H9 (cell line): ENCODE results near the gene CCN5. TPM values are rescaled to one million over a fixed set of nuclear protein-coding genes. Genes with fewer than 3 reads are reported as not detected.

Experiments used
- DNase-seq: peaks from one replicate; pipeline ENCODE4 v3.0.0-alpha.2; 2017
- H2AFZ ChIP-seq: one replicate; pipeline ENCODE4 v1.6.1; 2013; ENCODE audit warnings: mild to moderate bottlenecking, low read length, control low read depth, moderate library complexity
- H2AK5ac ChIP-seq: 2 replicates; pipeline ENCODE4 v1.6.1; 2013; ENCODE audit warnings: low read length, control low read depth, mixed read lengths; ENCODE audit not compliant: insufficient read length
- H2BK120ac ChIP-seq: one replicate; pipeline ENCODE4 v1.6.1; 2013; ENCODE audit warnings: low read depth, mild to moderate bottlenecking, low read length, control low read depth, inconsistent platforms; ENCODE audit not compliant: poor library complexity, severe bottlenecking
- H2BK12ac ChIP-seq: 2 replicates; pipeline ENCODE4 v1.6.1; 2013; ENCODE audit warnings: low read length, control low read depth, mixed read lengths, low read depth; ENCODE audit not compliant: insufficient read length
- H2BK15ac ChIP-seq: 2 replicates; pipeline ENCODE4 v1.6.1; 2013; ENCODE audit warnings: low read depth, low read length, control low read depth
- H2BK20ac ChIP-seq: one replicate; pipeline ENCODE4 v1.6.1; 2013; ENCODE audit warnings: low read depth, mild to moderate bottlenecking, low read length, control low read depth, inconsistent platforms; ENCODE audit not compliant: poor library complexity, severe bottlenecking
- H2BK5ac ChIP-seq: 2 replicates; pipeline ENCODE4 v1.6.1; 2013; ENCODE audit warnings: low read length, control low read depth, mixed read lengths; ENCODE audit not compliant: insufficient read length
- H3K14ac ChIP-seq: 2 replicates; pipeline ENCODE4 v1.6.1; 2013; ENCODE audit warnings: low read length, control low read depth; ENCODE audit not compliant: insufficient read depth
- H3K18ac ChIP-seq: 2 replicates; pipeline ENCODE4 v1.6.1; 2013; ENCODE audit warnings: low read depth, mild to moderate bottlenecking, mixed read lengths, low read length, control low read depth; ENCODE audit not compliant: insufficient read length
- H3K23ac ChIP-seq: 2 replicates; pipeline ENCODE4 v1.6.1; 2013; ENCODE audit warnings: low read length, control low read depth, mixed read lengths, low read depth; ENCODE audit not compliant: insufficient read length
- H3K23me2 ChIP-seq: 2 replicates; pipeline ENCODE4 v1.6.1; 2013; ENCODE audit warnings: low read depth, mild to moderate bottlenecking, mixed read lengths, low read length, control low read depth; ENCODE audit not compliant: insufficient read length, poor library complexity, severe bottlenecking
- H3K27ac ChIP-seq: 2 replicates; pipeline ENCODE4 v1.5.1; 2013; ENCODE audit warnings: low read length, control low read depth, mixed read lengths, low read depth; ENCODE audit not compliant: insufficient read length
- H3K27me3 ChIP-seq: 2 replicates; pipeline ENCODE4 v1.6.1; 2013; ENCODE audit warnings: low read length, control low read depth, inconsistent platforms; ENCODE audit not compliant: insufficient read depth
- H3K4ac ChIP-seq: 2 replicates; pipeline ENCODE4 v1.6.1; 2013; ENCODE audit warnings: low read depth, mild to moderate bottlenecking, control low read depth, inconsistent platforms, low read length, moderate library complexity
- H3K4me1 ChIP-seq: 2 replicates; pipeline ENCODE4 v1.6.1; 2013; ENCODE audit warnings: low read length, control low read depth, inconsistent platforms; ENCODE audit not compliant: insufficient read depth
- H3K4me2 ChIP-seq: 2 replicates; pipeline ENCODE4 v1.6.1; 2013; ENCODE audit warnings: low read length, control low read depth, mixed read lengths; ENCODE audit not compliant: insufficient read length, insufficient read depth
- H3K56ac ChIP-seq: 2 replicates; pipeline ENCODE4 v1.6.1; 2013; ENCODE audit warnings: low read depth, mild to moderate bottlenecking, mixed read lengths, low read length, control low read depth; ENCODE audit not compliant: insufficient read length
- H3K79me1 ChIP-seq: 2 replicates; pipeline ENCODE4 v1.6.1; 2013; ENCODE audit warnings: low read depth, mild to moderate bottlenecking, moderate library complexity, low read length, control low read depth, inconsistent platforms; ENCODE audit not compliant: insufficient read depth, poor library complexity, severe bottlenecking
- H3K79me2 ChIP-seq: 2 replicates; pipeline ENCODE4 v1.6.1; 2013; ENCODE audit warnings: low read length, control low read depth, inconsistent platforms; ENCODE audit not compliant: insufficient read depth
- H3K9ac ChIP-seq: 2 replicates; pipeline ENCODE4 v1.6.1; 2013; ENCODE audit warnings: low read length, control low read depth, mixed read lengths; ENCODE audit not compliant: insufficient read length; ENCODE audit errors: extremely low read depth
- H3K9me3 ChIP-seq: one replicate; pipeline ENCODE4 v1.6.1; 2013; ENCODE audit warnings: low read depth, low read length, inconsistent platforms; ENCODE audit not compliant: control insufficient read depth
- H3T11ph ChIP-seq: one replicate; pipeline ENCODE4 v1.6.1; 2013; ENCODE audit warnings: mild to moderate bottlenecking, low read length, control low read depth, inconsistent platforms
- H4K20me1 ChIP-seq: one replicate; pipeline ENCODE4 v1.6.1; 2013; ENCODE audit not compliant: control insufficient read depth, insufficient read length, insufficient read depth
- H4K5ac ChIP-seq: 2 replicates; pipeline ENCODE4 v1.6.1; 2013; ENCODE audit warnings: low read depth, mild to moderate bottlenecking, mixed read lengths, low read length, control low read depth; ENCODE audit not compliant: insufficient read length
- H4K8ac ChIP-seq: replicated peaks from 2 replicates; pipeline ENCODE4 v1.6.1; 2013; ENCODE audit warnings: low read length, control low read depth, mixed read lengths, low read depth; ENCODE audit not compliant: insufficient read length
- H4K91ac ChIP-seq: 2 replicates; pipeline ENCODE4 v1.6.1; 2013; ENCODE audit warnings: low read depth, mild to moderate bottlenecking, moderate library complexity, mixed read lengths, low read length, control low read depth; ENCODE audit not compliant: insufficient read length
- H3K27ac Mint-ChIP-seq, 3 experiments: 2 replicates in 2 of 3; 3 replicates in 1 of 3; pipeline ENCODE4 v1.8.0; 2020 to 2021; ENCODE audit warnings: mixed read lengths in 3 of 3, mild to moderate bottlenecking in 1 of 3, moderate library complexity in 1 of 3
- H3K27me3 Mint-ChIP-seq: 2 replicates; pipeline ENCODE4 v1.8.0; 2021; ENCODE audit warnings: low read depth, mild to moderate bottlenecking, moderate library complexity, mixed read lengths
- H3K36me3 Mint-ChIP-seq, 3 experiments: 2 replicates in 2 of 3; 3 replicates in 1 of 3; pipeline ENCODE4 v1.8.0; 2020 to 2021; ENCODE audit warnings: low read depth in 3 of 3, mixed read lengths in 3 of 3; ENCODE audit not compliant: insufficient read depth in 1 of 3
- H3K4me1 Mint-ChIP-seq, 2 experiments: 2 replicates each; pipeline ENCODE4 v1.8.0; 2020; ENCODE audit warnings: mixed read lengths in 2 of 2
- H3K4me3 Mint-ChIP-seq, 2 experiments: 2 replicates in 1 of 2; 3 replicates in 1 of 2; pipeline ENCODE4 v1.8.0; 2020 to 2021; ENCODE audit warnings: mild to moderate bottlenecking in 2 of 2, mixed read lengths in 2 of 2, moderate library complexity in 1 of 2
- H3K9me3 Mint-ChIP-seq, 2 experiments: 2 replicates in 1 of 2; 3 replicates in 1 of 2; pipeline ENCODE4 v1.8.0; 2020; ENCODE audit warnings: mild to moderate bottlenecking in 2 of 2, mixed read lengths in 2 of 2, moderate library complexity in 1 of 2
- WGBS: extraction: QIAGEN DNeasy Blood & Tissue Kit; methylation state at CpG from one replicate; pipeline ENCODE4 v1.1.7; 2013; ENCODE audit warnings: missing lambda C conversion rate, low lambda C conversion rate, mixed read lengths; ENCODE audit not compliant: insufficient read length; ENCODE audit errors: extremely low coverage; 5-methylcytosine and 5-hydroxymethylcytosine counted together
- total RNA-seq: library from RNA; stranded (reverse); gene quantifications from 2 replicates; pipeline ENCODE4 v1.2.1, GENCODE V29; 2021
- TF ChIP-seq, protein P1 (sequence below): fragments of 200-600 bp; sonication (generic); conservative IDR thresholded peaks from 3 replicates; pipeline ENCODE4 v1.8.0; 2021; ENCODE audit warnings: antibody characterized with exemption, mild to moderate bottlenecking

Gene CCN5
- total RNA-seq, 1 experiment from 2014 or later = not detected

- WGBS = no CpG with 5 or more reads among the region's 17 CpGs
- no peak overlapping the region for H2BK12ac ChIP-seq
- no peak overlapping the region for H2BK15ac ChIP-seq
- no peak overlapping the region for H2AK5ac ChIP-seq
- no peak overlapping the region for H3K14ac ChIP-seq
- H3K23me2 ChIP-seq = peaks cover 2% of the 10 kb centered on the region
- H4K8ac ChIP-seq = no peak overlapping the region
- Mint-ChIP-seq H3K36me3 (peaks cover 0 to 23% (median 2%) of the 10 kb centered on the region in 3 experiments; a peak in 4 of 7 replicates), H3K4me3 (no peak overlapping the region), H3K27me3 (peaks cover 22% of the 10 kb centered on the region), H3K4me1 (peaks cover 11 to 34% of the 10 kb centered on the region in 2 experiments), H3K27ac (0 out of 7 replicates have a peak overlapping the region, but pooled peaks of 1 of the 3 experiments have one; percentile 16), H3K9me3 (no peaks in the 10 kb centered on the region; a peak in 1 of 5 replicates)
- no peak overlapping the region for H3K4me2 ChIP-seq
- H3T11ph ChIP-seq = no peak overlapping the region
- no peak overlapping the region for H3K27ac ChIP-seq
- no peak overlapping the region for H3K56ac ChIP-seq
- H3K9me3 ChIP-seq = no peaks in the 10 kb centered on the region
- H3K23ac ChIP-seq = no peak overlapping the region
- DNase-seq = no peak
- no peaks in the 10 kb centered on the region for H3K79me2 ChIP-seq
- no peak overlapping the region for H3K9ac ChIP-seq
- no peak overlapping the region for H2AFZ ChIP-seq
- no peaks in the 10 kb centered on the region for H3K27me3 ChIP-seq
- TF ChIP-seq, protein P1, sequence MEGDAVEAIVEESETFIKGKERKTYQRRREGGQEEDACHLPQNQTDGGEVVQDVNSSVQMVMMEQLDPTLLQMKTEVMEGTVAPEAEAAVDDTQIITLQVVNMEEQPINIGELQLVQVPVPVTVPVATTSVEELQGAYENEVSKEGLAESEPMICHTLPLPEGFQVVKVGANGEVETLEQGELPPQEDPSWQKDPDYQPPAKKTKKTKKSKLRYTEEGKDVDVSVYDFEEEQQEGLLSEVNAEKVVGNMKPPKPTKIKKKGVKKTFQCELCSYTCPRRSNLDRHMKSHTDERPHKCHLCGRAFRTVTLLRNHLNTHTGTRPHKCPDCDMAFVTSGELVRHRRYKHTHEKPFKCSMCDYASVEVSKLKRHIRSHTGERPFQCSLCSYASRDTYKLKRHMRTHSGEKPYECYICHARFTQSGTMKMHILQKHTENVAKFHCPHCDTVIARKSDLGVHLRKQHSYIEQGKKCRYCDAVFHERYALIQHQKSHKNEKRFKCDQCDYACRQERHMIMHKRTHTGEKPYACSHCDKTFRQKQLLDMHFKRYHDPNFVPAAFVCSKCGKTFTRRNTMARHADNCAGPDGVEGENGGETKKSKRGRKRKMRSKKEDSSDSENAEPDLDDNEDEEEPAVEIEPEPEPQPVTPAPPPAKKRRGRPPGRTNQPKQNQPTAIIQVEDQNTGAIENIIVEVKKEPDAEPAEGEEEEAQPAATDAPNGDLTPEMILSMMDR = no peak
- H3K4me1 ChIP-seq = no peaks in the 10 kb centered on the region
- H4K5ac ChIP-seq = no peak overlapping the region
- no peak overlapping the region for H4K91ac ChIP-seq
- H2BK120ac ChIP-seq = no peak overlapping the region
- H2BK5ac ChIP-seq = no peak overlapping the region
- no peak overlapping the region for H3K18ac ChIP-seq
- H2BK20ac ChIP-seq = no peak overlapping the region
- no peaks in the 10 kb centered on the region for H4K20me1 ChIP-seq
- H3K79me1 ChIP-seq = no peaks in the 10 kb centered on the region
- no peak overlapping the region for H3K4ac ChIP-seq
These were observed 37.1 kb downstream of the CCN5 start for GRCh38 chr20:44752099-44752931.
